NCI-H345 (cell line): ENCODE measurements around the gene USF1.

Experiments used
- DNase-seq: peaks from one replicate; lab custom pipeline; 2025; lab: John Stamatoyannopoulos, UW

Gene USF1, protein sequence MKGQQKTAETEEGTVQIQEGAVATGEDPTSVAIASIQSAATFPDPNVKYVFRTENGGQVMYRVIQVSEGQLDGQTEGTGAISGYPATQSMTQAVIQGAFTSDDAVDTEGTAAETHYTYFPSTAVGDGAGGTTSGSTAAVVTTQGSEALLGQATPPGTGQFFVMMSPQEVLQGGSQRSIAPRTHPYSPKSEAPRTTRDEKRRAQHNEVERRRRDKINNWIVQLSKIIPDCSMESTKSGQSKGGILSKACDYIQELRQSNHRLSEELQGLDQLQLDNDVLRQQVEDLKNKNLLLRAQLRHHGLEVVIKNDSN

GRCh38 chr1:161045736-161046604 lies at the start of gene USF1:
TSS of gene USF1 (minus strand) at chr1:161045977. CDS start at chr1:161043275, 2,702 bp downstream.
- peak; percentile 94 for DNase-seq

DNA sequence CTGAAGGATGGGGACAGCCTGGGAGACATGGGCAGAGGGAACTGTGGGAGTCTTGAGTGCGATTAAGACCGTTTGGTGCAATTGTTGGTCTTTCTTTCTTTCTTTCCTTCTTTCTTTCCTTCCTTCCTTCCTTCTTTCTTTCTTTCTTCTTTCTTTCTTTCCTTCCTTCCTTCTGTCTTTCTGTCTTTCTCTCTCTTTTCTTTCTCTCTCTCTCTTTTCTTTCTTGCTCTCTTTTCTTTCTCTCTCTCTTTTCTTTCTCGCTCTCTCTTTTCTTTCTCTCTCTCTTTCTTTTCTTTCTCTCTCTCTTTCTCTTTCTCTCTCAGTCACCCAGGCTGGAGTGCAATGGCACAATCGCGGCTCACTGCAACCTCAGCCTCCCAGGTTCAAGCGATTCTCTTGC lies 49.5 kb upstream of the USF1 start:
- DNase-seq: no peak

DNA sequence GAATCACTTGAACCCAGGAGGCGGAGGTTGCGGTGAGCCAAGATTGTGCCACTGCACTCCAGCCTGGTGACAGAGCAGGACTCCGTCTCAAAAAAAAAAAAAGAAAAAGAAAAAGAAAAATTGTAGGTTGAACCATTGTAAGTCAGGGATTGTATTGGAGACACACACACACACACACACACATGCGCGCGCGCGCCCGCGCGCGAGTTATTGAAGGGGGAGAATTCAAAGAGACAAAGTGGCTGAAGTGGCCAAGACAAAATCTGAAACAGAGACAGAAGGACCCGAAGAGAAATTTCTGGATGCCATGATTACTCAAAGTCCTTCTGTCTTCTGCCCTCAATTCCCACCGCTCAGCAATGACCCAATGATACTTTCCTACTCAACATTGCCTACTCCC lies 48.7 kb upstream of the USF1 start:
- DNase-seq: no peak

DNA sequence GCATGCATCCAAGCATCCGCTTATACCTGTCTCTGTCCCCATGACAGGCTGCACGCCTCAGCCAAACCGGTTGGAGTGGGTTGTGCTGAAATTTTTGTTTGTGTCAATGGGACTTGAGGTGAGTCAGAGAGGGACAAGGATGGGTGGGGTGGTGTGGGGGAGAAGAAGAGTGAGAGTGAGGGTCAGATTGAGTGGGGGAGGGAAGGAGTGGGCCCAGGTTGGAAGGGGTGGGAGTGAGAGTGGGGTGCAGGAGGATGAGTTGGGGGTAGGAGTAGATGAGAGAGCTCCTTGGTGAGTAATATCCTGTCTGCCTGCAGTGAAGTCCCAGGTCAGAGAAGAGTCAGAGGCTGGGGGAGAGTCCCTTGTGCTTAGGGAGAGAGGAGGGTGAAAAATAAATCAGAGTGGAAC lies 46.8 kb upstream of the USF1 start:
- DNase-seq: no peak

GRCh38 chr1:161091796-161092507 lies 46.2 kb upstream of the USF1 start:
- DNase-seq: no peak

DNA sequence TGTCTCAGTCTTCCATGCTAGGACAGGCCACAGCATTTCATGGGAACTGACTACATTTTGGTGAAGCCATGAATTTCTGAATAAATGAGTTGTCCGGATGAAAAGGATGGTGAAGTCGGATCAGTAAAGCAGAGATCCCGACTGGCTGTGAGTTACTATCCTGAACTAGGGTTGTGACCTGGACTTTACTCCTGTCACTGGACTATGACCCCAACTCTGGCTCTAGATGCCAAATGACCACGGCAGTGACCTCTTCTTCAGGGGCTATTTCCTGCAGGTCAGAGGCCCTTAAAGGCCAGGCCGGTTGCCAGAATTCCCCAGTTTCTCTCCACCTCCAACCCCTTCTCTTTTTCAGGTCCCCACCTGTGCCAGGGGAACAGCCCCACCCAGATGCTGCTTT lies 45.3 kb upstream of the USF1 start:
- no peak for DNase-seq

GRCh38 chr1:161090617-161091016 lies 44.8 kb upstream of the USF1 start:
- no peak for DNase-seq

DNA sequence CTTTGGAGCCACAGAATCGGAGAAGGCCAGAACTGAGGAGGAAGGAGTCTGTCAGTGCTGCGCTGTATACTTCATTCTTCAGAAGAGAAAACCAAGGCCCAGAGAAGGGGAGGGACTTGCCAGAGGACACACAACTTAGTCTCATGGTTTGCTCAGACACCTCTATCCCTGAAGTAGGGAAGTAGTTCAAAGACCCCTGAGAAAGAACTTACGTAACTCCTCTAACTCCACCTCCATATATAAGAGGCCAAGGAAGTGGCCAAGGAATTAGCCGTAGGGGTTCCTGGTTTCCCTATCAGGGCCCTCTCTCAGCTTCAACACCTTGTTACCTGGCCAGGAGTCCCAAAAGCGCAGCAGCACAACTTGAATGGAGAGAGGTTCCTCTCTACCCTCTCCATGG lies 44.2 kb upstream of the USF1 start:
- no peak for DNase-seq

GRCh38 chr1:161089251-161089924 lies 43.6 kb upstream of the USF1 start, which contains the start of gene NECTIN4:
TSS of gene NECTIN4 (minus strand) at chr1:161089558. CDS start at chr1:161089296, 262 bp downstream.
- DNase-seq: no peak

GRCh38 chr1:161088587-161089110 lies 42.9 kb upstream of the USF1 start:
- DNase-seq: no peak

- DNase-seq: no peak
Measured at GRCh38 chr1:161086457-161086856, 40.7 kb upstream of the USF1 start.

DNA sequence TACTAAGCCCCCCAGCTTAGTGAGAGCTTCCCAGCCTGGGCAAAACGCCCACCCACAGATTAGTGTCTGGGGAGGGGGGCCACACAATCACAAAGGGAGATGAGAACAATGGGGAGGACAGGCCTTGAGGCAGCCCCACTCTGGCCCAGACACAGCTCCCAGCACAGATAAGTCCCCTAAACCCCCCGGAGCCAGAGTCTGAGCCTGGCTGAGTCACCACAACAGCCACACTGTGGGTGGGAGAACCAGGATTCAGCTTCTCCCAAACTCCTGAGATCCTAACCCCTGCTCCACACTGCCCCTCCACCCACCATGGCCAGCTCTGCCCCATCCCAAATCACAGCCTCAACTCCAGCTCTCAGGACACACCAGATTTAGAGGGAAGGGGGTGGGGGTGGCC lies 39.4 kb upstream of the USF1 start:
- DNase-seq: no peak

- DNase-seq: no peak
Measured at GRCh38 chr1:161084597-161084988, 38.8 kb upstream of the USF1 start.

DNA sequence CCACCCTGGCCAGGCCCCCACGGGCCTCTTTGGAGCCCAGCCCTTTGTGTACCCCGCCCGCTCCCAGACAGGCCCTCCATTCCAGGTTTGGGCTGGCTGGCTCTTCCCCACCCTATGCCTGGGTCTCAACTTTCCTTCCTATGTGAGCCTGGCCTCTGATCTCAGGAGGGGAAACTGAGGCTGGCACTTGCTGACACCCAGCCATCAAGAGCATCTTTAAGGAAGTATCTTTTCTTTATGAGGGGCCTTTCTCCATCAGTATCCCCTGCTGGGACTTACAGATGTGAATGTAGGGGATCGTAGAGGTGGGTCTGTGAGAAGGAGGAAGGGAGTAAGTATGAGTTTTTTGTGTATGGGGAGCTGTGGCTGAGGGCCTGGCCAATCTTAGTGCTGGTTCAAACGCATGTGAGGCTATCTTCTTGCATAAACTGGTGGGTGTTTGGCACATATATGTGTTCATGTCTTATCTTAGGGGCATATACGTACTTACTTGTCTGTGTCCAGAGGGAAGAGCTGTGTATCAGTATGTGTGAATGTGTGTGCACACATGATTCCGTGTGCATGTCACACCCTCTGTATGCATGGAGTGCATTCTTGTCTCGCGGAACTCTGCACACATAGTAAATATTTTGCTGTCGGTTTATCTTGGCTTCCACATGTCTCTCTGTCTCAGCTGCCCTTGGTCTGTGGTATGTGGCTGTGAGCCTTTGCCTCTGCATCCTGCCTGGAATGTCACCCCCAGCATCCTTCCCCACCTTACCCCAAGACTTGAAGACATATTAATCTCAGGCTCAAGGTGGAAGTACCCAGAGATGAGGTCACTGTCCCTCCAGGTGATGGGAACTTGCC lies 38.2 kb upstream of the USF1 start:
- DNase-seq: no peak

- no peak for DNase-seq
Measured at GRCh38 chr1:161082996-161083747, 37.4 kb upstream of the USF1 start.

- no peak for DNase-seq
Measured at GRCh38 chr1:161082483-161082882, 36.7 kb upstream of the USF1 start.

DNA sequence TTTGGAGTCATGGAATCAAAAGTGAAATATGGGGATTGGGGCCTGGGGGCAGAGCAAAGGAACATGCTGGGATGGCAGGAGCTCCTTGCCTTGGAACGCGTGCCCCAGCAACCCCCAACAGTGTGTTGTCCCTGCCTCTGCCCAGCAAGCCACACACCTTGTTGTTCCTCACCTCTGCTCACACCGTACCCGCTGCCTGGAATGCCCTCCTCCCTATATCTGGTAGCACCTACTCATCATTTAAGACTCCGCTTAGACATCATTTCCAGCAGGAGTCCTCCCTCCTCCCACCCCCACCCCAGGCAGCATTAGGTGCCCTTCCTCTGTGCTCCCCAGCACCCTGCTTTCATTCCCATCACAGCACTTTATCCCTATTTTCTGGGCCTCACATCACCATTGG lies 35.7 kb upstream of the USF1 start:
- DNase-seq: no peak

DNA sequence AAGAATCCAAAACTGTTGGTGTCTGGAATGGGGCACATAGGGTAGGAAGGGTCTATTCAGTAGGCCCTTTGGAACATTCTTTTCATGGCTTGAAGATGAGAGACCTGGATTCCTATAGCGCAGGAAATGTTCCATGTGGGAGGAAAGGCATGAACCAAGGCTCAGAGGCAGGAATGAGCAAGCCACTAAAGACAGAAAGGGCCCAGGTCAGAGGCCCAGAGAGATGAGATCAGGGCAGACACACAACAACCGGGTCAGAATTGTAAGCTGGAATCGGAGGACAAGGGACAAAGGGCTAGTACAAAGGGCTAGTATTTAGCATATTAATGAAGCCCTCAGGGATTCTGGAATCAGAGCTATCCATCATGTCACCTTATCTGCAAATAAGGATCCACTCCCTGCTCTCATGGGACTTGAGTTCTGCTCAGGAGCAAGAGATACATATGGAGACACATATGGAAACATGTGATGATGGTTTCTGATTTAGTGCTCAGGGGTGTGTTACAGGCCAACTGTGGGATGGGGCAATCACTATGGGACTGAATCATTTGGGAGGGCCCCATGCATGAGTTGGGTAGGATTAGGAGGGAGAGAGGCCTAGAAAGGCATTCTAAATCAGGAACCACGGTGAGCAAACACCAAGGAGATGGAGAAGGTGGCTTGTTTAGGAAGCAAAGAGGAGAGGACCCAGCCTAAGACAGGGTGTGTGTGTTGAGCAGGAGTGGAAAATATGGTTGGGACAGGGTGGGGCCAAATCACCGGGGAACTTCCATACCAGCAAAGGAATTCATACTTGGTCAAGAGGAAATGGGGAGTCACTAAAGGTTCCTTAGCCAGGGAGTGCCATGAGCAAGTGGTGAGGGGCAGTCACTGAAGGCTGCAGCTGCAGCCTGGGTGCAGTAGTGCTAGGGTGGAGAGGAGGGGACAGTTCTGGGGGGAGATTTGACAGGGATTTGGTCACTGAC lies 34.9 kb upstream of the USF1 start:
- DNase-seq: no peak
